Spinal cord (tissue), 10 donors: ENCODE data around the gene GALNT9. TPM values are rescaled to one million over a fixed set of nuclear protein-coding genes. Genes with fewer than 3 reads are reported as not detected.
A peak's percentile ranks its signal among the peaks of the same experiment; 100 is the strongest.
"Not testable (repeated sequence)": the region's sequence is repeated elsewhere in the genome, so short reads cannot be mapped to it uniquely, and the experiment has no call there.

Experiments
- DNase-seq, 6 donors: peaks; one replicate each; pipeline versions ENCODE4 v3.0.0 to v3.0.0-alpha.2; 2013 to 2015; ENCODE audit warnings: low spot score in 6 of 6, low read depth in 4 of 6
- H3K27ac ChIP-seq: one replicate; pipeline ENCODE4 v1.5.1; 2013; ENCODE audit warnings: low read depth, low read length, control low read depth
- H3K27me3 ChIP-seq: one replicate; pipeline ENCODE4 v1.6.1; 2013; ENCODE audit warnings: low read length; ENCODE audit not compliant: control insufficient read depth, insufficient read depth
- H3K36me3 ChIP-seq: one replicate; pipeline ENCODE4 v1.6.1; 2013; ENCODE audit warnings: low read length; ENCODE audit not compliant: control insufficient read depth, insufficient read depth
- H3K4me1 ChIP-seq: one replicate; pipeline ENCODE4 v1.6.1; 2013; ENCODE audit warnings: low read length; ENCODE audit not compliant: control insufficient read depth, insufficient read depth
- H3K4me3 ChIP-seq: one replicate; pipeline ENCODE4 v1.5.1; 2013; ENCODE audit warnings: low read depth, low read length, control low read depth
- H3K9me3 ChIP-seq: one replicate; pipeline ENCODE4 v1.6.1; 2013; ENCODE audit warnings: low read length; ENCODE audit not compliant: control insufficient read depth, insufficient read depth
- WGBS: methylation state at CpG from one replicate; pipeline ENCODE4 v1.1.5; 2013; ENCODE audit warnings: missing lambda C conversion rate; ENCODE audit not compliant: insufficient coverage; 5-methylcytosine and 5-hydroxymethylcytosine counted together
- polyA plus RNA-seq, 2 donors: library from polyadenylated mRNA; unstranded; fragments of 120-200 nt; gene quantifications; one replicate each; pipeline ENCODE4 v1.2.1, GENCODE V29; 2013; ENCODE audit not compliant: insufficient read length in 2 of 2
- total RNA-seq, 2 donors: library from RNA; depleted of rRNA in 1 of 2; stranded (reverse); fragments of 120-200 nt in 1 of 2; fragments of >200 nt in 1 of 2; gene quantifications; one replicate each; pipeline versions ENCODE4 v1.2.3 to v1.2.4, GENCODE V29; 2013 to 2014
- donor health status: healthy.

The GALNT9 gene
- total and polyA plus RNA-seq, 4 donors = 9.5 to 36.0 (median 27.1) TPM

GRCh38 chr12:132268674-132269073 is 60.7 kb downstream of the GALNT9 start:
- no peak overlapping the region for H3K27ac ChIP-seq

GRCh38 chr12:132267873-132268272 is 61.5 kb downstream of the GALNT9 start:
- Histone ChIP-seq H3K36me3 (peaks cover 16% of the 10 kb centered on the region), H3K27me3 (peaks cover 2% of the 10 kb centered on the region), H3K4me3 (no peak overlapping the region), H3K4me1 (peaks cover 22% of the 10 kb centered on the region), H3K9me3 (no peaks in the 10 kb centered on the region), H3K27ac (no peak overlapping the region)
- 80% methylated on average over 10 of the region's 10 CpGs for WGBS
- no peak for DNase-seq

More at GRCh38 chr12:132268674-132269073, 60.7 kb downstream of the GALNT9 start:
- 53% methylated on average over 26 of the region's 26 CpGs for WGBS
- peaks cover 14% of the 10 kb centered on the region for H3K36me3 ChIP-seq
- no peaks in the 10 kb centered on the region for H3K9me3 ChIP-seq
- H3K4me3 ChIP-seq = no peak overlapping the region
- H3K4me1 ChIP-seq = peaks cover 27% of the 10 kb centered on the region
- peaks cover 2% of the 10 kb centered on the region for H3K27me3 ChIP-seq
- peak in 1 of 6 donors; percentile 51 for DNase-seq

GRCh38 chr12:132266802-132267201 is 62.6 kb downstream of the GALNT9 start:
- peaks cover 22% of the 10 kb centered on the region for H3K4me1 ChIP-seq
- no peaks in the 10 kb centered on the region for H3K9me3 ChIP-seq
- H3K4me3 ChIP-seq = no peak overlapping the region
- H3K27me3 ChIP-seq = peaks cover 2% of the 10 kb centered on the region
- H3K27ac ChIP-seq = no peak overlapping the region
- 89% methylated on average over 16 of the region's 18 CpGs for WGBS
- peaks cover 24% of the 10 kb centered on the region for H3K36me3 ChIP-seq
- no peak for DNase-seq

- Histone ChIP-seq H3K36me3 (peaks cover 28% of the 10 kb centered on the region), H3K4me3 (no peak overlapping the region), H3K4me1 (peaks cover 18% of the 10 kb centered on the region), H3K27me3 (peaks cover 2% of the 10 kb centered on the region), H3K27ac (no peak overlapping the region), H3K9me3 (no peaks in the 10 kb centered on the region)
- DNase-seq = no peak
- WGBS = 91% methylated on average over 9 of the region's 9 CpGs
Observed at GRCh38 chr12:132266370-132266769, 63.0 kb downstream of the GALNT9 start.

- WGBS = 92% methylated on average over 27 of the region's 27 CpGs
- H3K4me3 ChIP-seq, H3K27me3 ChIP-seq, H3K9me3 ChIP-seq, DNase-seq, H3K27ac ChIP-seq: not testable (repeated sequence)
- Histone ChIP-seq H3K36me3 (peaks cover 34% of the 10 kb centered on the region), H3K4me1 (peaks cover 14% of the 10 kb centered on the region)
Observed at GRCh38 chr12:132265822-132266221, 63.6 kb downstream of the GALNT9 start.

GRCh38 chr12:132265056-132265800 is 64.2 kb downstream of the GALNT9 start:
- no peak for DNase-seq
- Histone ChIP-seq H3K9me3 (no peaks in the 10 kb centered on the region), H3K27me3 (peaks cover 2% of the 10 kb centered on the region), H3K4me3 (no peak overlapping the region), H3K36me3 (peaks cover 40% of the 10 kb centered on the region), H3K27ac (no peak overlapping the region), H3K4me1 (peaks cover 13% of the 10 kb centered on the region)
- 93% methylated on average over 24 of the region's 25 CpGs for WGBS

- DNase-seq = no peak
- no peak overlapping the region for H3K27ac ChIP-seq
- H3K4me3 ChIP-seq = no peak overlapping the region
- H3K36me3 ChIP-seq = peaks cover 45% of the 10 kb centered on the region
- H3K4me1 ChIP-seq = peaks cover 8% of the 10 kb centered on the region
- peaks cover 2% of the 10 kb centered on the region for H3K27me3 ChIP-seq
- no peaks in the 10 kb centered on the region for H3K9me3 ChIP-seq
- 83% methylated on average over 49 of the region's 49 CpGs for WGBS
Observed at GRCh38 chr12:132264086-132265010, 65.0 kb downstream of the GALNT9 start.

- 68% methylated on average over 19 of the region's 19 CpGs for WGBS
Observed at GRCh38 chr12:132263451-132264049, 65.8 kb downstream of the GALNT9 start.

GRCh38 chr12:132263061-132263360 is 66.4 kb downstream of the GALNT9 start:
- no peak for DNase-seq
- Histone ChIP-seq H3K36me3 (peaks cover 52% of the 10 kb centered on the region), H3K4me1 (peaks cover 5% of the 10 kb centered on the region), H3K27me3 (no peaks in the 10 kb centered on the region), H3K4me3 (no peak overlapping the region), H3K27ac (no peak overlapping the region), H3K9me3 (no peaks in the 10 kb centered on the region)
- 66% methylated on average over 7 of the region's 8 CpGs for WGBS

More at GRCh38 chr12:132263451-132264049, 65.8 kb downstream of the GALNT9 start:
- Histone ChIP-seq H3K36me3 (peaks cover 47% of the 10 kb centered on the region), H3K4me1 (peaks cover 3% of the 10 kb centered on the region), H3K4me3 (no peak overlapping the region), H3K9me3 (no peaks in the 10 kb centered on the region), H3K27ac (no peak overlapping the region), H3K27me3 (no peaks in the 10 kb centered on the region)
- DNase-seq = no peak
